NCI-H748 (cell line): Measurements from ENCODE around the gene NTN1.

ENCODE experiments used
- DNase-seq: peaks from one replicate; lab custom pipeline; 2025; ENCODE audit not compliant: unreplicated experiment; lab: John Stamatoyannopoulos, UW

NTN1 gene

DNA sequence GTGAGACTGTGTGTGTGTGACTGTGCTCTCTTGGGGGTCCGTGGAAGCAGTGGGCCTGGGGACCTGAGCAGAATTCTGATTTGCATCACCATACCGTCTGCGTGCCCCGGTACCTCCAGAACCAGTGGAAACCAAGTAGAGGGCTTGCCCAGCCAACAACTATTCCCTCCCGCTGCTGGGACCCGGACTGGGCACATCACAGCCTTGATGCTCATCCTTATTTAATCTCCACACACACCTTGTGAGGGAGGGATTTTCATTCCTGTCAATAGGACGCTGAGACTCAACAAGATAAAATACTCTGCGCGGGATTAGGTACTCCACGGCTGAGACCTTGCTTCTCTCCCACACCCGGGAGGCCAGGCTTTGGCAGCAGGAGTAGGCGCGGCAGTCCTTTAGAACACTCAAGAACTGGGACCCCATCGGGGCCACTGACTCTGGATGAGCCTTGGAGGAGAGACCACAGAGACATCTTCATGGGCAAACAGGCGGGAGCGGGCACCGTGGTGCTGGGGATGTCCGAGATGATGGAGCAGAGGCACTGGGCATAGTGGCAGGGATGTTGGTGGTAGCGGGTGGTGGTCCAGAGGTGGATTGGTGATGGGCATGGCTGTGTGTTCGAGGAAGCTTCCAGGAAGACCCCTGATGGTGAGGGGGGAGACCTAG lies 208.0 kb downstream of the NTN1 start:
- no peak for DNase-seq

DNA sequence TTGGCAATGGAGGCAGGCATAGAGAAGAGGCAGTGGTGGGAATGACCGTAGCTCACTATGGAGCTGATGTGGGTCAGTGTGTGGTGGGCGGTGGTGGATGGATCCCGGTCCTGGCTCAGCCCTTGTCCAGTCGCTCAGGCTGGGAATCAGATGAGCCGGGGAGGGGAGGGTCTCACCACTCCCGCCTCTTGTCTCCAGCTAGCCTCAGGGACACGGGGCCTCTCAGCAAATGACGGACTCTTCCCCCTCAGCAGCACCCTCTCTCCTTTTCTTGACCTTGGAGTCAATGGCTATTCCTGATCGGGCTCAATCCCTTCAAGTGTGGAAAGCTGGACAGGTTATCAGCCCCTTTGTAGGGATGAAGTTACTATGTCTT lies 208.5 kb downstream of the NTN1 start:
- DNase-seq: no peak

DNA sequence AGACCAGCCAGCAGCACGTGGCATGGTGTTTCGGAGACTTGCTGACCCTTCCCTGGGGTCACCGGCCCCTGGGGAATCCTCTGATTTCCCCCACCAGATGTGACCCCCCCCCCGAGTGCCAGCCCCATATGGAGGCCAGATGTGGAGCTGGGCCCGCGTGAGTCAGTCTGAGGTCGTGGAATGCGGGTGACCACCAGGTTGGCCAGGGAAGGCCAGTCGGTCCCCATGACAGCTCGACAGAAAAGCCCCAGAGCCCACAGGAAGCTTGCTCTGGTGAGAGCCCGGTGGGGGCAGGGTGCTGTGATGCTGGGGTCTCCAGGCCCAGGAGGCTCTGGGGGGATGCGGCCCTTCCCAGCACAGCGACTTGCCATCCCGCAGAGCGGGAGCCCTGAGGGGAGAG lies 209.0 kb downstream of the NTN1 start:
- no peak for DNase-seq

DNA sequence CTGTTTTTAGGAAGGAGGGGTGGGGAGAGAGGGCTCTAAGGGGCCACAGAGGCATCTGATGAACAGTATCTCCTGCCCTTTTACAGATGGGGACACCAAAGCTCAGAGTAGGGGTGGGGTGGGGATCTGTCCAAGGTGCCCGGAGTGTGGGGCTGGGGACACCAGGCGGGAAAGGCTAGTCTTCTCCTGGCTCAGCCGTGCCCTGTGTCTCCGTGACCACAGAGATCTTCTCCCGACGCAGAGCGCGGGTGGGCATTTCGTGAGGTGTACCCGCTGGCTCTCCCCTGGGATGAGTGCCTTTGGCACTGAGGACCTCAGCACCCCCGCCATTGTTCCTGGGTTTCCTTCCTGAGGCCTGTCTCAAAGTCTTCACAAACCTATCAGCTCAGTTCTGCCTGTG lies 209.6 kb downstream of the NTN1 start:
- no peak for DNase-seq

DNA sequence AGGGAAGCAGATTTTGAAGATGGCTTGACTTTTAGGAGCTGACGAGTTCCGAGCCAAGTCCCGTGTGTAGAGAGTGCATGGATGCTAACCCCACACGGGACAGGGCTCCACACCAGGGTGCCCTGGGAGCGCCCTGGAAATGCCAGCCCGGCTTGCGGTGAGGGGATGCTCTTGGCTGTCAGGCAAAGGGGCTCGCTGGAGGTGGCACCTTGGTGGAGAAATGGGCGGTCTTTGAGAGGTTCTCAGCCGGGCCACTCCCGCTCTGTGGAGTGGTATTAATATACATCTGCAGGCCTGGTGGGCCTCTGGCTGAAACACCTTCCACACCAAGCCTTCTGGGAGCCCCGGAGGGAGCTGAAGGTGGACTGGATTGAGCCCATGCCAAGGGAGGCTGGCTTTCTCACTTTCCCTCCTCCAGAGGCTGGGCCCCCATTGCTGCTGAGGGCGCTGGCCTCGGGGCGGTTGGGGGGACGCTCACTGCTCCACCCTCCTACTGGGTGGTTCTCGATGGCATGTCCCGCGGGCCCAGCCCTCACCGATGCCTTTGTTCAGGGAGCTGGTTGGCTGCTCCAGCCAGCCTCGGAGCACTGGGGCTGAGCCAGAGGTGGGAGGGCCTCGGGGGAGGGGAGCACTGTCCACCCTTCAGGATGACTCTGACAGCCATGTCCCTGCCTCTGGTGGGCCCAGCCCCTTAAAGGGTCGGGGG lies 210.3 kb downstream of the NTN1 start:
- DNase-seq: no peak

DNA sequence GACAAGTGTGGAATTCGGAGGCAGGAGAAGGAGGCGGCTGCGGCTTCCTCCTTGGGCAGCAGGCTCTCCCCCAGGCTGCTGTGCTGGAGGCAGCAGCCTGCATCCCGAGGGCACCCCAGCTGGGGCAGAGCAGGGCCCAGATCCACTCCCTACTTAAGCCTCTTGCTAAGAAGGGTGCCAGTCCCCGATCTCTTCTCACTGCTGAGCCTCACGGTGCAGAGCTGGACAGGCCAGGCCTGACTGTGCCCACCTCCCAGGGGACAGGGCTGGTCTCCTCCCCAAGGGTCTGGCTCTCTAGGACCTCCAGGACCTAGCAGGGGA lies 210.8 kb downstream of the NTN1 start:
- DNase-seq: no peak

DNA sequence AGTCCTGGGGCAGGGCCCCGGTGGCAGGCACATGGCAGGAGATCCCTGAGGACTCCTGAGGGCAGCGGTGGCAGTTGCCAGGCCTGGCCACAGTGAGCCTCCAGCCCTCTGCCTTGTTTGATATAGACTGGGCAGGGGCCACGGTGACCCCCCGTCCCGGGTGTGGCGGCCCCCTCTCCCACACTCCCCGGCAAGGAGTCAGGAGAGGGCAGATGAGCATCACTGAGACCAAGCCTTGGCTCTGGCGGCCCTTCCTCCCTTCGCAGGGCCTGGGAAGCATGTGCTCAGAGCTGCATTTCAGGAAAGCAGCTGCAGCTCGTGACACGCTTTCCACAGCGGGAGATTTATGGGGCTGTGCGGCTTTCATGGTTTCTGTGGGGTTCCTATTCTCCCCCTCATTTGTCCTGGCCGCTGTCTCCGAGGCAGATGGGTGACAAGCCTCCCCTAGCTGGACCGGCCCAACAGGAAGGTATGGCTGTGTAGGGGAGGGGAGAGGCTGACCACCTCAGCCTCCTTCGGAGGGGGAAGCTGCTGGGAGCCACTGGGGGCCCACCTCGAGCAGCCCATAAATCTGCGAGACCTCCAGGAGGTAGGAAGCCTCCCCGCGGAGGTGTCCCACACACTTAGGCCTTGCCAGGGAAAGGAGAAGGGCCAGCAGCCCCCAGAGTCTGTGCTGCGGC lies 211.4 kb downstream of the NTN1 start:
- no peak for DNase-seq

DNA sequence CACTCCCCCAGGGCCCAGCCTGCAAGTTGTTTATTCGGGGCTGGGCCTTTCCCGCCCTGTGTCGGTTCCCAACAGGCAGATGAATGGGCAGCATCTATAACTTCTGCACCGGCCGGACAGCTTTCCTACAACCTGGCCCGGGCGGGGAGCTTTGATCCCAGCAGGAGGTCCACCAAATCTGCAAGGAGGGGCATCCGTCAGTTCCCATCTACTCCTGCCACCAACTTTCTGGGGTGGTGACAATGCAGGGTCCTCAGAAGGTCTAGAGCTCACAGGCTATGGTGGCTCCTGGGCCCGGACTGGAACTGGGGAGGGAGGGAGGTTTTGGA lies 211.9 kb downstream of the NTN1 start:
- DNase-seq: no peak

DNA sequence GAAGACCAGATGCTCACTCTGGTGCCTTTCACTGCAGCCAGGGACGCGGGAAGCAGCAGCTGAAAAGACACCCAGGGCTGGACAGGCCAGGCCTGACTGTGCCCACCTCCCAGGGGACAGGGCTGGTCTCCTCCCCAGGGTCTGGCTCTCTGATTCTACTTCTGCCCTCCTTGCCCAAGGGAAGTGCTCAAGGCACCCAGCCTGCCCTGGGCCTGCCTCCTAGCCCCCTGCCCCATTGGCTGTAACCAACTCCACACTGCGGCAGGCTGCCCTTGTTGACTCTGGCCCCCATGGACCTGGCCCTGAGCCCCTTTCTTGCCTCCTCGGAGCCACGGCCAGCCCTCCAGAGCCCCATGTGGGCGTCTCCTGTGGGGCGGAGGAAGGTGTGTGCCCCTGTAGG lies 212.5 kb downstream of the NTN1 start:
- DNase-seq: no peak

DNA sequence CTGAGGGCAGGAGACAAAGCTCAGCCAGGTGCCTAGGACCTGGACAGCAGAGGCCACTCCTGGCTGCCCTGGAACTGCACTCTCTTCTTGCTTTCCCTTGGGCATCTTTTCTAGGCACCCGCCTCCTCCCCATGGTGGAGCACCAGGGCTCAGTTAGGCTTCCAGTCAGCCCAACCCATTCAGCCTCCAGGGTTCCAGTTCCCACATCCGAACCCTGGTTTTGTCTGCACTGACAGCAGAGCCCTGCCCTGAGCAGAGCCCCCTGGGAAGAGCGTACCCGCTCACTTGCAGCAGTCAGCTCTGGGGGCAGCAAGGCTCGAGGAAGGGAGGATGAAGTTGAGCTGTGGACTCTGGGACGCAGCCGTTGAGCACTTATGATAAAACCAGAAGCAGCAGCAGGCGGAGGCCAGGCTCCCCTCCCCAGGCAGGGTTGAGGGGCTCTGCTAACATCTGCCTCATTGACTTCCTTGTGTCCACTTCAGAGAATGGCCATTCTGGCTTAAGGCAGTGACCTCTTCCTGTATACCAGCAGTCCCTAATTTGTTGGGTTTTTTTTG lies 213.2 kb downstream of the NTN1 start:
- DNase-seq: no peak

DNA sequence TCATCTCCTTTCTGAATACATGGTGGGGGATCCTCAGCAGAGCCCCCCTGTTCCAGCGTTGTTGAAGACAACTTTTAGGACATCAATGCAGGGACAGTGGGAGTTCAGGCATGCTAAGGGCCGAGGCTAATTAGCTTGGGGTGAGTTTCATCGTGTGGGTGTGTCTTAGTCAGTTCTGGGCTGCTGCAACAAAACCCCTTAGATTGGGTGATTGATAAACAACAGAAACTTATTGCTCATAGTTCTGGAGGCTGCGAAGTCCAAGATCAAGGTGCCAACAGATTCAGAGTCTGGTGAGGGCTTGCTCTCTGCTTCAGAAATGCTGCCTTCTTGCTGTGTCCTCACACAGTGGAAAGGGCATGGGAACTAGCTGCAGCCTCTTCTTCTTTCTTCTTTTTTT lies 214.0 kb downstream of the NTN1 start:
- no peak for DNase-seq

DNA sequence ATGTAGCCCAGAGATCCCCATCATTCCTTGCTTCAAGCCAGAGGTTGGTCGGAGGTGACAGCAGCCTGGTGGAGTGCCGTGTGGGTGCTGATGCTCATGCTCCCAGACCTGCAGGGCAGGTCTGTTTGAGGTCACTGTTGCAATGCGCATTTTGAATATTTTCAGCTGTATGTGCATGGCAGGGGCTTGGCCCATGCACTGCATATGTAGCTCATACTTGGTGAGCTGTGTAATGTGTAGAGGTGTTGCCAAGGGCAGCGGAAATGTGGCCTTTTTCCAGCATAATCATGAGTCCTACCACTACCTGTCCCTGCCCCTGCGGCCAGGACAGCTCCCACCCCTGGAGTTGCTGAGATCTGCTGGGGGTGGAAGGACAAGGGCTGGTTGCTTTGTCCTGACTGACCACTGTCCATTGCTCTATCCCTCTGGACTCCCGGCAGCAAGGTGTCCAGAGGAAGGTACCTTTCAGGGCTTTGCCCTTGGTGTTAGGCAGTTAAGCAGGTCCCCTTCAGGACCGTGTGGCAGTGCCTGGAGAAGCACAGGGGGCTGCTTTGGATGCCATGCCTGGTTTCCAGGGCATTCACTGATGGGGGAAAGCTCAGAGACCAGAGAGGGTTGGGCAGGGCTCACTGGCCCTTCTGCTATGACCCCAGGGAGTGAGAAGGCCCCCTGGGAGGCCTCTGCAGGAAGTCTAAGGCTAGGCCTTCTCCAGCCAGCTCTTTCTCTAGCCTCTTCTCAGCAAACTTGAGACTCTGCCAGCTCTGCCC lies 215.2 kb downstream of the NTN1 start:
- DNase-seq: no peak

DNA sequence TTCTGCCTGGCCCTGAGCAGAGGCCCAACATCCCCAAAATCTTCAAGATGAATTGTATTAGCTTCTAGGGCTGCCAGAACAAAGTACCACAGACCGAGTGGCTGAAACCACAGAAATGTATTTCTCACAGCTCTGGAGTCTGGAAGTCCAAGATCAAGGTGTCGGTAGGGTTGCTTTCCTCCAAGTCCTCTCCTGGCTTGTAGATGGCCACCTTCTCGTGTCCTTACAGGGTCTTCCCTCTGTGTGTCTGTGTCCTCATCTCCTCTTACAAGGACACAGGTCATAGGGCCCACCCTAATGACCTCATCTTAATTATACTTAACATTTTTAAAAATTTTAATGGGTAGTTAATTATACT lies 215.7 kb downstream of the NTN1 start:
- no peak for DNase-seq

DNA sequence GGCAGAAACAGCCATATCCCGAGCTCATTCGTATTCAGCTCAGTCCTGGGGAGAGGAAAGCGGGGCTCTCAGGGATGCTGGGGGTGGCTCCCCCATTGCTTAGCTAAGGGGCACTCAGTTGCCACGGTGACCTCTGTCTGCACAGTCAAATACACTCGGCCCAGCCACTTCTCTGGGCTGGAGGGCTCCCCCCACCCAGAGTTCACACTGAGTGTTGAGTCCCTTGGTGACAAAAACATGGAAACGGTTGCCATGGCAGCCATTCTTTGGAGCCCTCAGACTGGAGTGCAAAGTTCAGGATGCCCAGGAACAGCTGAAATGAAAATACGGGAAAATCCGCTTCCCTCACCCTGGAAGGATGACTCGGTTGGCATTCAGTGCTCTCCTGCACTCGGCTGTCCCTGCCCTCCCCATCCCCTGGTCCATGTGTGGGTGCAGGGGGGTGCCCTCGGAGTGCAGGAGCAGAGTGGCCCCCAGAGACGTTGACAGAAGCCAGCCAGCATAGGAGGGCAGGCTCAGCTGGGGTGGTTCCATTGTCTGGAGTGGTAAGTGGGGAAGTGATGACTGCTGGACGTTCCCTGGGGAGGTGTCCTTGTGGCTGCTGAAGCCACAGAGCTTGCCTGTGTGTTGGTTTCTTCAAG lies 216.5 kb downstream of the NTN1 start:
- peak; percentile 94 for DNase-seq

DNA sequence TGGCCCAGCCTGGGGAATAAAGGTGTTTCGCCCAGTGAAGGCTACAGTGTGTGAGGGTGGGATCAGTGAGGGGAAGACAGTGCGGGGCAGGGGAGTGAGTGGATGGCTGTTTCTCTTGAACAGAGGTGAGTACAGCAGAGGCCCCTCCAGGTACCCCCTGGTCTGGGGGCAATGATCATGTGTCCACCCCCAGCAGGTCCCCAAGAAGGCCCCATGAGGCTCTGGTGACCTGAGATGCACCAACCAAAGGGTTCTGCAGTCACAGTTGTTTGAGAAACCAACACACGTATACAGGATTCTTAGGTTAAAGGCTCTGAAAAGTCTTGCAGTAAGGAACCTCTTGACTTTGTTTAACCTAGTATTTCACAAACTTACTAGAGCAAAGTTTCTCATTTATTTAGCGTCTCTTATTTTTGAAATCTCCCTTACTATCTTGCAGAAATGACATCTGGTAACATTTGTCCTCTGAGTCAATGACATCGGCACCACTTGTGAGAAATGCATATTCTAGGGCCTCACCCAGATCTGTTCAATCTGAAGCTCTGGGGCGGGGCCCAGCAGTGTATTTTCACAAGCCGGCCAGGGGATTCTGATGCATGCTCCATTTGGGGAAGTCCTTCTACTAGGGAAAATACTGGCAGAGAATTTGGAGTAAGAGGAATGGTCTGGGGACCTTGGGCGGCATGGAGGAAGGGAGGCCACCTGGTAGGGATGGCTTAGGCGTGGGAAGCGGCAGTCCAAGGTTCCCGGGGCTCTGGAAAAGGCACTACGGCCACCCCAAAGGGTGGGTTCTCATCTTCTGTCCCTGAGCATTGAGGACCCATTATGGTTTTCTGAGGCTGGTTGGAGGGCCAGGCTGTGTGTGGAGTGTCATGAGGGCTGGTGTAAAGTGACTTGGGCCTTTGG lies 217.3 kb downstream of the NTN1 start:
- no peak for DNase-seq

DNA sequence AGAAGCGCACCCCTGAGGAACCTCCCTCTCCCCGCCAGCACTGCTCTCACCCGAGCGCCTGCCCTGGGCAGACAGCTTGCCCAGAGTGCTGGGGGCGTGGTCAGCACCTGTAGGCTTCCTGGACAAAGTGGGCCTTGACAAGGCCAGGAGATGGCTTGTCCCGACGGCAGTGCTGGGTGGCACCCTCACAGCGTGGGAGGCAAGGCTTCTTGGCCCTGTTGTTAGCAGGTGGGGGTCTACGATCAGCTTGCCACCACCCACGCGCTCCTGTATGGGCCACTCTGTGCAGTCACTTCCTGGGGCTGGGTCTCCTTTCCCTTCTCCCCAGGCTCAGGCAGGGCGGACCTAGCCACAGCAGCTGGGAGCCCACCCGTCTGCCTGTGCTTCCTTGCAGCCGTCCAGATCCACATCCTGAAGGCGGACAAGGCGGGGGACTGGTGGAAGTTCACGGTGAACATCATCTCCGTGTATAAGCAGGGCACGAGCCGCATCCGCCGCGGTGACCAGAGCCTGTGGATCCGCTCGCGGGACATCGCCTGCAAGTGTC lies 218.0 kb downstream of the NTN1 start:
- peak; percentile 42 for DNase-seq

DNA sequence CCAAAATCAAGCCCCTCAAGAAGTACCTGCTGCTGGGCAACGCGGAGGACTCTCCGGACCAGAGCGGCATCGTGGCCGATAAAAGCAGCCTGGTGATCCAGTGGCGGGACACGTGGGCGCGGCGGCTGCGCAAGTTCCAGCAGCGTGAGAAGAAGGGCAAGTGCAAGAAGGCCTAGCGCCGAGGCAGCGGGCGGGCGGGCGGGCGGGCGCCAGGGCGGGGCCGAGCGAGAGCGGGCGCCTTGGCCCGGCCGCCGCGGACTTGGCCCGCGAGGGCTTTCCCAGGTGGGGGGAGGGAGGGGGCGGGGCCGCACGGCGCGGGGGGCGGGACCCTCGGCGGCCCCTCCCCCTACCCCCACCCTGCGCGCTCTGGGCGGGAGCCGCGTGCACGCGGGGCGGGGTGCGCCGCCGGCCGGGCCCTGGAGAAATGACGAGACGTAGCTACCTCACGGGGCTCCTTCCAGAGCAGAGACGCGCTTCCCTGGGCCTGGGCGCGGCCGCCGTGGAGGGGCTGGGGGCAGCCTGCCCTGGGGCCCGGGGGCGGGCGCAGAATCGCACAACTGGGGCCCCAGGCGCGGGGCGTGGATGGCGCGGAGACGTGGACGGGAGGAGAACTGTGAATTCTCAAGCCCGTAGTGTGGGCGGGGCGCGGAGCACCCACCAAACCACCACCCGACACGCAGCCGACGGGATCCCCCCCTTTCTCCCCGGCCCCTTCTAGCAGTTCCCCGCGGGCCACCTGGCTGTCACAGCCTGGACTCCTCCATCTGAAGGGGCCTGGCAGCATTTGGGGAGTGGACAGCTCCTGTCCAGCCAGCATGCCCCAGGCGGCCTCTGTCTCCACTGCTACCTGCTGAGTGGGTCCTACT lies 218.7 kb downstream of the NTN1 start:
- DNase-seq: peak; percentile 89

DNA sequence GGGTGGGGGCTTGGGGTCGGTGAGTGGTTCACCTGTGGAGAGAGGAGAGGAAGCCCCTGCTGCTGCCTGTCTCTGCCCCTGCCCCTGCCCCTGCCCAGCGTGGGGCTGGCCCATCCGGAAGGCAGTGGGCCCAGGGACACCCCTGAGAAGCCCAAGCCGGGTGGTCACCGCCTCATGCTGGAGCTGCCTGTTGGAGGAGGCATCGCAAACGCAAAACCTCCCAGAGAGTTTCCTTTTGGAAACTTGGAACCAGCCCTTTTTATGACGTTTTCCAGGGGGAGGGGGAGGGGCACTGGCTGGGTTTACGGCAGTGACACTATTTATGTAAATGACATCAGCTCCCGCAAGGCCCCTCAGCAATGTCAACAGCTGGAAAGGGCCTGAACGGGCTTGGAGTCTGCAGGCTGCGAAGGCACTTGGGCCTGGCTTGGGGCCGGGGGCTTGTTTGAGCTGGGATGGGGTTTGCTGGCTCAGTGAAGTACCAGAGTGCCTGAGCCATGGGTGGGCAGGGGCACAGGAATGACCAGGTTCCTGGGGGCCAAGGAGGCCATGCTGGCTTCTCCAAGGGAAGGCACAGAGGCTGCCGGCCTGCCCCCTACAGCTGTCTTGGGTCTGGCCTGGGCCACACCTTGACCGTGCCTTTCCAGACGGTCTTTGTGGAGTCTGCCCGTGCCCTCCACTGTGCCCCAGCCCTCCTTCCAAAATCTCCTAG lies 219.5 kb downstream of the NTN1 start:
- peak; percentile 74 for DNase-seq

DNA sequence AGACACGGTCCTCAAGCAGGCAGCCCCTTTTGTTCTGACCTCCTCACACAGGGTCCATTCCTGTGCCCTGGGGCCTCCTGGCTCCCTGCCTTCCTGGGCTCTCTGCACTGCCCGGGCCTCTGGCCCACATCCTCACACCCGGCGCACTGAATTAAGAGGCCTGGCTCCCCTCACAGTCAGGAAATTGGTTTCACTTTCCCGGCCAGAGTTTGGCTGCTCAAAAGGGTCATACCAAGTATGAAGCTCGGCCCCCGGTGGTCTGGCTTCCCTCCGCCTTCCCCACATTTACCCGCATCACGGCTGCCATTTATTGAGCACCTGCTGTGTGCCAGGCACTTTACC lies 220.0 kb downstream of the NTN1 start:
- DNase-seq: no peak
